ENCODE measurements around the gene RAB39A.
A peak's percentile ranks its signal among the peaks of the same experiment; 100 is the strongest.

Gene RAB39A

GRCh38 chr11:107962181-107962580 lies 33.9 kb downstream of the RAB39A start:
- DNase-seq, result no peak

GRCh38 chr11:107963091-107963490 lies 34.8 kb downstream of the RAB39A start:
- DNase-seq, result no peak

GRCh38 chr11:107969219-107969618 lies 41.0 kb downstream of the RAB39A start:
- DNase-seq, result no peak

GRCh38 chr11:107970049-107970448 lies 41.8 kb downstream of the RAB39A start:
- no peak for DNase-seq

- DNase-seq, result no peak
Measured at GRCh38 chr11:107973641-107974040, 45.4 kb downstream of the RAB39A start.

GRCh38 chr11:107988397-107989158 lies 60.3 kb downstream of the RAB39A start:
- DNase-seq, result no peak

- DNase-seq, result no peak
Measured at GRCh38 chr11:107991868-107992414, 63.7 kb downstream of the RAB39A start.

- no peak for DNase-seq
Measured at GRCh38 chr11:107996006-107996776, 67.9 kb downstream of the RAB39A start.

- no peak for DNase-seq
Measured at GRCh38 chr11:107998761-107999160, 70.5 kb downstream of the RAB39A start.

GRCh38 chr11:107999759-108000455 lies 71.7 kb downstream of the RAB39A start:
- no peak for DNase-seq

- DNase-seq, result no peak
Measured at GRCh38 chr11:108002476-108002875, 74.2 kb downstream of the RAB39A start.

- DNase-seq, result no peak
Measured at GRCh38 chr11:108003623-108004022, 75.4 kb downstream of the RAB39A start.

- DNase-seq, result no peak
Measured at GRCh38 chr11:108007819-108008218, 79.6 kb downstream of the RAB39A start.

GRCh38 chr11:108008656-108009496 lies 80.6 kb downstream of the RAB39A start, which contains the start of gene CUL5:
TSS of gene CUL5 (plus strand) at chr11:108008898. CDS start at chr11:108009349, 451 bp downstream.
- peak; percentile 80 to 84 for DNase-seq

GRCh38 chr11:108009497-108010370 lies 81.5 kb downstream of the RAB39A start:
- DNase-seq, result no peak

GRCh38 chr11:108012139-108012725 lies 84.0 kb downstream of the RAB39A start:
- DNase-seq, result no peak
